ENCODE data around the gene ATP13A4. TPM values are rescaled to one million over a fixed set of nuclear protein-coding genes. Genes with fewer than 3 reads are reported as not detected.

ATP13A4 gene
- polyA plus RNA-seq, 1 donor (not counting 4 experiments of a cell fraction or from before 2014, with no cell fraction given), result 0.16 TPM

DNA sequence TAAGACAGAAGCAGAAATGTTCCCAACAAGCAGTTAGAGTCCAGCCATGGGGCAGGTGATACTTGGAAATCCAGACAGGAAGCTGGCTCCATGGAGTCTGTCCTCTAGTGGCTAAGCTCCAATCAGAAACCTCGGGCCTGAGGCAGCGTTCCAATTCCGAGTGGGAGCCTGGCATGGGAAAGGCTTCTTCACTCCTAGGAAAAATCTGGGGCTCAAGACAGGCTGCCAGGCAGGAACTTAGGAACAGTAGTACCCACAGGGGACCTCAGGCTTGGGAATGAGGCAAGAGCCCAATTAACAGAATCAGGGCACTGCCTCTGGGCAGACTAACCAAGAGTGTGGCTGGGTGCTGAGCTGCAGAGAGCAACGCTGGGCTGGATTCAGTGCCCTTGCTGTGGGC lies 6.2 kb upstream of the ATP13A4 start:
- Histone ChIP-seq H3K79me2 (ENCODE audit: control insufficient read depth, insufficient read depth, low read length) (no peaks in the 10 kb centered on the region), H3K27me3 (ENCODE audit: control insufficient read depth, extremely low read depth, insufficient read depth, low read length) (no peaks in the 10 kb centered on the region), H3K9ac (ENCODE audit: control insufficient read depth, extremely low read depth, insufficient read depth, low read length) (no peak overlapping the region), H4K20me1 (ENCODE audit: control insufficient read depth, extremely low read depth, insufficient read depth, low read length) (no peaks in the 10 kb centered on the region), H3K4me3 (ENCODE audit: control insufficient read depth in 2 of 3, extremely low read depth in 1 of 3, insufficient read depth in 2 of 3, low read depth in 1 of 3, low read length in 3 of 3) (no peak overlapping the region), H3K9me1 (ENCODE audit: control insufficient read depth, extremely low read depth, insufficient read depth, low read length) (no peaks in the 10 kb centered on the region), H2AFZ (ENCODE audit: control insufficient read depth, low read length) (no peak overlapping the region), H3K36me3 (ENCODE audit: control insufficient read depth in 2 of 2, extremely low read depth in 1 of 2, insufficient read depth in 2 of 2, low read length in 2 of 2) (no peaks in the 10 kb centered on the region), H3K9me3 (ENCODE audit: control insufficient read depth, low read depth, low read length) (no peaks in the 10 kb centered on the region), H3K4me2 (ENCODE audit: control insufficient read depth, extremely low read depth, insufficient read depth, low read depth, low read length) (no peak overlapping the region), H3K4me1 (ENCODE audit: control insufficient read depth, extremely low read depth, insufficient read depth, low read length) (no peaks in the 10 kb centered on the region), H3K27ac (ENCODE audit: control insufficient read depth, insufficient read depth, low read length) (no peak overlapping the region)
- FAIRE-seq (no peak), DNase-seq (ENCODE audit: low read depth, low spot score) (no peak)
- dilution Hi-C loops (cut with MboI; ENCODE audit: extremely low pct_ligation_motif_present, low sequenced_read_pairs), result no loop called here
- TF ChIP-seq, protein P1, sequence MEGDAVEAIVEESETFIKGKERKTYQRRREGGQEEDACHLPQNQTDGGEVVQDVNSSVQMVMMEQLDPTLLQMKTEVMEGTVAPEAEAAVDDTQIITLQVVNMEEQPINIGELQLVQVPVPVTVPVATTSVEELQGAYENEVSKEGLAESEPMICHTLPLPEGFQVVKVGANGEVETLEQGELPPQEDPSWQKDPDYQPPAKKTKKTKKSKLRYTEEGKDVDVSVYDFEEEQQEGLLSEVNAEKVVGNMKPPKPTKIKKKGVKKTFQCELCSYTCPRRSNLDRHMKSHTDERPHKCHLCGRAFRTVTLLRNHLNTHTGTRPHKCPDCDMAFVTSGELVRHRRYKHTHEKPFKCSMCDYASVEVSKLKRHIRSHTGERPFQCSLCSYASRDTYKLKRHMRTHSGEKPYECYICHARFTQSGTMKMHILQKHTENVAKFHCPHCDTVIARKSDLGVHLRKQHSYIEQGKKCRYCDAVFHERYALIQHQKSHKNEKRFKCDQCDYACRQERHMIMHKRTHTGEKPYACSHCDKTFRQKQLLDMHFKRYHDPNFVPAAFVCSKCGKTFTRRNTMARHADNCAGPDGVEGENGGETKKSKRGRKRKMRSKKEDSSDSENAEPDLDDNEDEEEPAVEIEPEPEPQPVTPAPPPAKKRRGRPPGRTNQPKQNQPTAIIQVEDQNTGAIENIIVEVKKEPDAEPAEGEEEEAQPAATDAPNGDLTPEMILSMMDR (optimal IDR thresholded peaks at IDR 0.05 in 1 of 3, IDR thresholded peaks at IDR 0.05 in 1 of 3, conservative IDR thresholded peaks at IDR 0.05 in 1 of 3; ENCODE audit: extremely low read depth in 1 of 3, insufficient read depth in 2 of 3, low read length in 3 of 3), result no peak
- no peak for TF ChIP-seq EZH2 (IDR thresholded peaks at IDR 0.05; ENCODE audit: low read length)

DNA sequence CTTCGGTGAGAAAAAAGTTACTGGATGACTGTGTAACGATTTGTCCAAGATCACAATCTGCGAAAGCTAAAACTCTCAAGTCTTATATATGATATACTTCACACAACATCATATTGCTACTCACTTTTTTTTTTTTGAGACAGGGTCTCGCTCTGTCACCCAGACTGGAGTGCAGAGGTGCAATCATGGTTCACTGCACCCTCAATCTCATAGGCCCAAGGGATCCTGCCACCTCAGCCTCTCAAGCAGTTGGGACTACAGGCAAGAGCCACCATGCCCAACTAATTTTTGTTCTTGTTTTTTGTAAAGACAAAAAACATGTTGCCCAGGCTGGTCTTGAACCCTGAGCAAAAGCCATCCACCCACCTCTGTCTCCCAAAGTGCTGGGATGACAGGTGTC lies 5.4 kb upstream of the ATP13A4 start:
- Histone ChIP-seq H3K27ac (ENCODE audit: control insufficient read depth, insufficient read depth, low read length) (no peak overlapping the region), H3K4me3 (ENCODE audit: control insufficient read depth in 2 of 3, extremely low read depth in 1 of 3, insufficient read depth in 2 of 3, low read depth in 1 of 3, low read length in 3 of 3) (no peak overlapping the region), H3K4me2 (ENCODE audit: control insufficient read depth, extremely low read depth, insufficient read depth, low read depth, low read length) (no peak overlapping the region), H3K36me3 (ENCODE audit: control insufficient read depth in 2 of 2, extremely low read depth in 1 of 2, insufficient read depth in 2 of 2, low read length in 2 of 2) (no peaks in the 10 kb centered on the region), H4K20me1 (ENCODE audit: control insufficient read depth, extremely low read depth, insufficient read depth, low read length) (no peaks in the 10 kb centered on the region), H2AFZ (ENCODE audit: control insufficient read depth, low read length) (no peak overlapping the region), H3K9me3 (ENCODE audit: control insufficient read depth, low read depth, low read length) (no peaks in the 10 kb centered on the region), H3K9ac (ENCODE audit: control insufficient read depth, extremely low read depth, insufficient read depth, low read length) (no peak overlapping the region), H3K27me3 (ENCODE audit: control insufficient read depth, extremely low read depth, insufficient read depth, low read length) (peaks cover under 1% of the 10 kb centered on the region), H3K9me1 (ENCODE audit: control insufficient read depth, extremely low read depth, insufficient read depth, low read length) (no peaks in the 10 kb centered on the region), H3K4me1 (ENCODE audit: control insufficient read depth, extremely low read depth, insufficient read depth, low read length) (no peaks in the 10 kb centered on the region), H3K79me2 (ENCODE audit: control insufficient read depth, insufficient read depth, low read length) (no peaks in the 10 kb centered on the region)
- dilution Hi-C loops (cut with MboI; ENCODE audit: extremely low pct_ligation_motif_present, low sequenced_read_pairs), result no loop called here
- TF ChIP-seq, protein P1 (optimal IDR thresholded peaks at IDR 0.05 in 1 of 3, IDR thresholded peaks at IDR 0.05 in 1 of 3, conservative IDR thresholded peaks at IDR 0.05 in 1 of 3; ENCODE audit: extremely low read depth in 1 of 3, insufficient read depth in 2 of 3, low read length in 3 of 3), result no peak
- no peak for TF ChIP-seq EZH2 (IDR thresholded peaks at IDR 0.05; ENCODE audit: low read length)
- DNase-seq (ENCODE audit: low read depth, low spot score) (no peak), FAIRE-seq (no peak)

Measured in keratinocyte (primary cell).